NCI-H146 treated with DMSO at 0.1 percent for 48 hours (cell line): ENCODE measurements around the gene AQP12A.

Experiments used
- DNase-seq: peaks from one replicate; lab custom pipeline; 2025; ENCODE audit not compliant: unreplicated experiment; lab: John Stamatoyannopoulos, UW

Gene AQP12A

GRCh38 chr2:240719676-240720545 is 28.2 kb downstream of the AQP12A start:
- DNase-seq: no peak

GRCh38 chr2:240720686-240721595 is 29.3 kb downstream of the AQP12A start:
- no peak for DNase-seq

- DNase-seq: no peak
These were observed 30.0 kb downstream of the AQP12A start for GRCh38 chr2:240721596-240722180.

GRCh38 chr2:240722376-240722775 is 30.7 kb downstream of the AQP12A start:
- no peak for DNase-seq

- no peak for DNase-seq
These were observed 31.4 kb downstream of the AQP12A start for GRCh38 chr2:240722796-240723735.

GRCh38 chr2:240723851-240724250 is 32.2 kb downstream of the AQP12A start:
- DNase-seq: no peak

GRCh38 chr2:240724431-240724830 is 32.8 kb downstream of the AQP12A start:
- no peak for DNase-seq

- DNase-seq: no peak
These were observed 33.6 kb downstream of the AQP12A start for GRCh38 chr2:240725266-240725665.

GRCh38 chr2:240725671-240726070 is 34.0 kb downstream of the AQP12A start:
- DNase-seq: no peak

GRCh38 chr2:240726876-240727275 is 35.2 kb downstream of the AQP12A start:
- no peak for DNase-seq

GRCh38 chr2:240727439-240727838 is 35.8 kb downstream of the AQP12A start:
- DNase-seq: no peak

GRCh38 chr2:240727913-240728312 is 36.2 kb downstream of the AQP12A start:
- no peak for DNase-seq

GRCh38 chr2:240728361-240728760 is 36.7 kb downstream of the AQP12A start:
- no peak for DNase-seq

- DNase-seq: no peak
These were observed 37.2 kb downstream of the AQP12A start for GRCh38 chr2:240728827-240729226.

- DNase-seq: no peak
These were observed 39.0 kb downstream of the AQP12A start for GRCh38 chr2:240730501-240731177.

- DNase-seq: no peak
These were observed 39.5 kb downstream of the AQP12A start for GRCh38 chr2:240731178-240731545.

- DNase-seq: no peak
These were observed 40.5 kb downstream of the AQP12A start for GRCh38 chr2:240732184-240732583.

GRCh38 chr2:240732911-240733622 is 41.4 kb downstream of the AQP12A start:
- no peak for DNase-seq

- no peak for DNase-seq
These were observed 42.3 kb downstream of the AQP12A start for GRCh38 chr2:240733803-240734495.
